Loucy (cell line): Measurements from ENCODE around the gene PSD2.

Experiments
- H2AFZ ChIP-seq: fragments of 200-600 bp; sonication (generic); 2 replicates; pipeline ENCODE4 v1.6.0; 2016; ENCODE audit warnings: antibody characterized with exemption, mild to moderate bottlenecking, low read length, moderate library complexity
- H3F3A ChIP-seq: fragments of 200-600 bp; 2 replicates; pipeline ENCODE4 v1.6.0; 2016; ENCODE audit warnings: antibody characterized with exemption, low read depth, mild to moderate bottlenecking
- H3K27me3 ChIP-seq: fragments of 200-600 bp; sonication (generic); 2 replicates; pipeline ENCODE4 v1.6.1; 2014; ENCODE audit warnings: low read length, mild to moderate bottlenecking; ENCODE audit not compliant: insufficient read depth, poor library complexity, severe bottlenecking
- H3K36me3 ChIP-seq: fragments of 200-600 bp; sonication (generic); 2 replicates; pipeline ENCODE4 v1.6.1; 2016; ENCODE audit warnings: low read length; ENCODE audit not compliant: insufficient read depth
- H3K4me1 ChIP-seq: fragments of 200-600 bp; sonication (generic); 2 replicates; pipeline ENCODE4 v1.5.1; 2014; ENCODE audit warnings: low read length, mild to moderate bottlenecking; ENCODE audit not compliant: insufficient read depth, poor library complexity, severe bottlenecking
- H3K4me2 ChIP-seq: fragments of 200-600 bp; sonication (generic); 2 replicates; pipeline ENCODE4 v1.6.0; 2014; ENCODE audit warnings: antibody characterized with exemption, low read length, low read depth, mild to moderate bottlenecking; ENCODE audit not compliant: poor library complexity, severe bottlenecking
- H3K4me3 ChIP-seq: fragments of 200-600 bp; sonication (generic); 2 replicates; pipeline ENCODE4 v1.5.1; 2014; ENCODE audit warnings: low read length, mild to moderate bottlenecking, mixed read lengths; ENCODE audit not compliant: poor library complexity, severe bottlenecking
- H3K79me2 ChIP-seq: fragments of 200-600 bp; sonication (generic); 2 replicates; pipeline ENCODE4 v1.6.1; 2014; ENCODE audit warnings: low read length; ENCODE audit not compliant: insufficient read depth
- H3K9ac ChIP-seq: fragments of 200-600 bp; sonication (generic); 2 replicates; pipeline ENCODE4 v1.6.0; 2014; ENCODE audit warnings: mild to moderate bottlenecking, low read depth, low read length, moderate library complexity; ENCODE audit not compliant: poor library complexity, severe bottlenecking
- H3K9me2 ChIP-seq: fragments of 200-600 bp; sonication (generic); replicated peaks from 2 replicates; pipeline ENCODE4 v1.6.1; 2016; ENCODE audit warnings: low read depth, low read length, mixed read lengths
- H3K9me3 ChIP-seq: fragments of 200-600 bp; sonication (generic); 2 replicates; pipeline ENCODE4 v1.6.1; 2014; ENCODE audit warnings: mild to moderate bottlenecking, antibody characterized with exemption, low read length, low read depth; ENCODE audit not compliant: insufficient read depth
- H4K20me1 ChIP-seq: fragments of 200-600 bp; sonication (generic); 2 replicates; pipeline ENCODE4 v1.6.0; 2014; ENCODE audit warnings: antibody characterized with exemption, low read length, mild to moderate bottlenecking; ENCODE audit not compliant: insufficient read depth, poor library complexity, severe bottlenecking
- CTCF ChIP-seq: fragments of 200-600 bp; sonication (generic); conservative IDR thresholded peaks from 2 replicates; pipeline ENCODE4 v1.5.1; 2014; ENCODE audit warnings: mild to moderate bottlenecking, antibody characterized with exemption, low read length
- EZH2phosphoT487 ChIP-seq: fragments of 200-600 bp; IDR thresholded peaks from 2 replicates; pipeline ENCODE4 v1.6.1; 2018; ENCODE audit warnings: antibody characterized with exemption, mild to moderate bottlenecking, moderate library complexity, borderline replicate concordance

PSD2 gene

DNA sequence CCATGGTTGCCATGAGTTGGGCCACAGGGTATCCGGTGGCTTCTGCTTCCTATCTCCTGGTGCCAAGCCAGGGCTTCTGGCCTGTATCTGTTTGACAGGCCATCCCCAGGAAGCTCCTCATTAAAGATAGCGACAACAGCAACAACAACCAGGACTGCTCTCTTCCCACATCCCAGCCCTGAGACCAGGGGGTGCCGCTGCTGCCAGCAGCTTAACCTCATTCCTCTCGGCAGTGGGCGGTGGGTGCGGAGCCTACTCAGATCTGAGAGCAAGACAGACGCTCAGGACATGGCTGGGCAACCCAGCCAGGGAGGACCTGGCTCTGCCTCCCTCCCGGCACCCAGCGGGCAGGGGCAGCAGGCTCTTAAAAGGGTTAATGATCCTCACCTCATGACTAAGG lies 98.3 kb downstream of the PSD2 start:
- no peaks in the 10 kb centered on the region for H3K27me3 ChIP-seq
- TF ChIP-seq CTCF, result no peak
- no peak for TF ChIP-seq EZH2phosphoT487

More for the DNA sequence above, 98.3 kb downstream of the PSD2 start:
- no peaks in the 10 kb centered on the region for H3F3A ChIP-seq
- H4K20me1 ChIP-seq, result no peaks in the 10 kb centered on the region
- no peaks in the 10 kb centered on the region for H3K9me2 ChIP-seq
- no peak overlapping the region for H3K4me3 ChIP-seq
- no peaks in the 10 kb centered on the region for H3K9me3 ChIP-seq
- no peaks in the 10 kb centered on the region for H3K79me2 ChIP-seq
- H2AFZ ChIP-seq, result no peak overlapping the region
- no peaks in the 10 kb centered on the region for H3K36me3 ChIP-seq
- no peak overlapping the region for H3K9ac ChIP-seq
- H3K4me2 ChIP-seq, result no peak overlapping the region
- H3K4me1 ChIP-seq, result no peaks in the 10 kb centered on the region
